Smooth muscle cell (in vitro differentiated cells): ENCODE measurements around the gene SIMC1. TPM values are rescaled to one million over a fixed set of nuclear protein-coding genes. Genes with fewer than 3 reads are reported as not detected.
"Not testable (repeated sequence)": the region's sequence is repeated elsewhere in the genome, so short reads cannot be mapped to it uniquely, and the experiment has no call there.

Experiments used
- DNase-seq: peaks from one replicate; lab custom pipeline; 2025; ENCODE audit not compliant: unreplicated experiment; lab: John Stamatoyannopoulos, UW
- H2AFZ ChIP-seq: fragments of 200-600 bp; sonication (generic); 2 replicates; pipeline ENCODE4 v1.6.0; 2016; ENCODE audit warnings: antibody characterized with exemption, low read depth, mild to moderate bottlenecking
- H3F3A ChIP-seq: fragments of 200-600 bp; sonication (generic); 2 replicates; pipeline ENCODE4 v1.6.0; 2017; ENCODE audit warnings: antibody characterized with exemption, low read depth
- H3K27ac ChIP-seq: fragments of 200-600 bp; sonication (generic); 2 replicates; pipeline ENCODE4 v1.5.1; 2016; ENCODE audit warnings: low read depth, mild to moderate bottlenecking
- H3K27me3 ChIP-seq: fragments of 200-600 bp; sonication (generic); 2 replicates; pipeline ENCODE4 v1.6.1; 2016; ENCODE audit warnings: low read depth, mild to moderate bottlenecking
- H3K36me3 ChIP-seq: fragments of 200-600 bp; sonication (generic); 2 replicates; pipeline ENCODE4 v1.5.1; 2016; ENCODE audit warnings: low read depth
- H3K4me1 ChIP-seq: fragments of 200-600 bp; sonication (generic); 2 replicates; pipeline ENCODE4 v1.5.1; 2016; ENCODE audit warnings: low read depth
- H3K4me2 ChIP-seq: fragments of 200-600 bp; sonication (generic); 2 replicates; pipeline ENCODE4 v1.6.0; 2016; ENCODE audit warnings: mild to moderate bottlenecking
- H3K4me3 ChIP-seq: fragments of 200-600 bp; sonication (generic); 2 replicates; pipeline ENCODE4 v1.5.1; 2016; ENCODE audit warnings: mild to moderate bottlenecking
- H3K79me2 ChIP-seq: fragments of 200-600 bp; sonication (generic); 2 replicates; pipeline ENCODE4 v1.6.0; 2016; ENCODE audit warnings: low read depth, mild to moderate bottlenecking
- H3K9ac ChIP-seq: fragments of 200-600 bp; sonication (generic); 2 replicates; pipeline ENCODE4 v1.6.0; 2016; ENCODE audit warnings: low read depth
- H3K9me3 ChIP-seq: fragments of 200-600 bp; sonication (generic); replicated peaks from 2 replicates; pipeline ENCODE4 v1.5.1; 2016; ENCODE audit warnings: low read depth
- H4K20me1 ChIP-seq: fragments of 200-600 bp; sonication (generic); 2 replicates; pipeline ENCODE4 v1.6.0; 2016; ENCODE audit warnings: low read depth
- WGBS: methylation state at CpG from one replicate; pipeline ENCODE4 v1.1.7; 2016; ENCODE audit warnings: low lambda C conversion rate; 5-methylcytosine and 5-hydroxymethylcytosine counted together
- polyA plus RNA-seq: library from polyadenylated mRNA; unstranded; fragments of >200 nt; fragmentation: Nextera tagmentation; extraction: Ambion mirVana; gene quantifications from 2 replicates; pipeline ENCODE4 v1.2.1, GENCODE V29; 2016
- total RNA-seq: library from RNA; depleted of rRNA; stranded (reverse); fragments of >200 nt; gene quantifications from 2 replicates; pipeline ENCODE4 v1.2.3, GENCODE V29; 2014
- TF ChIP-seq, protein P1 (sequence below): fragments of 200-600 bp; sonication (generic); IDR thresholded peaks from 2 replicates; pipeline ENCODE4 v1.5.1; 2017; ENCODE audit warnings: borderline replicate concordance, mild to moderate bottlenecking, antibody characterized with exemption; ENCODE audit not compliant: insufficient read depth, poor library complexity, severe bottlenecking

SIMC1 gene
- total and polyA plus RNA-seq, 2 experiments from 2014 or later, result 15.3 to 16.3 TPM

DNA sequence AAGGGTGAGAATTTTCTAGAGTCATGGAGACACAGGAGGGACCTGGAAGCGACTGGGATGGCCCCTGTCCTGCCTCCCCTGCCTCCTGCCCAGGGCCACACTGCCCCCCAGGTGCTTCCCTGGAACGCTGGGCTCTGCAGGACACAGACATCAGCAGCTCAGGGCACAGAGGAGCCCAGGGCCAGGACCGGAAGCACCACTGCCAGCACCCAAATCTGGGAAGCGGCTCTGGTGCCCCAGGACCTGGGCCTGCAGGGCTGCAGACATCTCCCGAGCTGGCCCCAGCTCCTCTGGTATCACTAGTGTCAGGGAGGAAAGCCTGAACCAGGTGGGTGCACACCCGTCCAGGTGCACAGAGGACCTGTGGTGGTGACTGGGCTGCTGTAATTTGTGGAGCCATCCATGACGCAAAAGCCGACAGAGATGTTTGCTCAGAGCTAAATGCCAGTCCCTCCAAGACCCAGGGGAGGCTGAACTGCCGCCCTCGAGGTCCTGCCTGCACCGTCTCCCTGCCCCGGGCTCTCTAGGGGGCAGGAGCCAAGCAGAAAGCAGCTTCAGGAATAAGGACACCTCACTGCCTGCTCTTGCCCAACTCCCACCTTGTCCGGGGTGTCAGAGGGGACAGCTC, 46.0 kb upstream of the SIMC1 start:
- H3K9me3 ChIP-seq, result no peaks in the 10 kb centered on the region
- no peak overlapping the region for H3K4me2 ChIP-seq
- no peaks in the 10 kb centered on the region for H4K20me1 ChIP-seq
- no peak overlapping the region for H3K9ac ChIP-seq
- no peak overlapping the region for H3K4me3 ChIP-seq
- no peaks in the 10 kb centered on the region for H3K36me3 ChIP-seq
- H3K79me2 ChIP-seq, result no peaks in the 10 kb centered on the region
- no peaks in the 10 kb centered on the region for H3F3A ChIP-seq
- 86% methylated on average over 13 of the region's 13 CpGs for WGBS
- TF ChIP-seq, protein P1, sequence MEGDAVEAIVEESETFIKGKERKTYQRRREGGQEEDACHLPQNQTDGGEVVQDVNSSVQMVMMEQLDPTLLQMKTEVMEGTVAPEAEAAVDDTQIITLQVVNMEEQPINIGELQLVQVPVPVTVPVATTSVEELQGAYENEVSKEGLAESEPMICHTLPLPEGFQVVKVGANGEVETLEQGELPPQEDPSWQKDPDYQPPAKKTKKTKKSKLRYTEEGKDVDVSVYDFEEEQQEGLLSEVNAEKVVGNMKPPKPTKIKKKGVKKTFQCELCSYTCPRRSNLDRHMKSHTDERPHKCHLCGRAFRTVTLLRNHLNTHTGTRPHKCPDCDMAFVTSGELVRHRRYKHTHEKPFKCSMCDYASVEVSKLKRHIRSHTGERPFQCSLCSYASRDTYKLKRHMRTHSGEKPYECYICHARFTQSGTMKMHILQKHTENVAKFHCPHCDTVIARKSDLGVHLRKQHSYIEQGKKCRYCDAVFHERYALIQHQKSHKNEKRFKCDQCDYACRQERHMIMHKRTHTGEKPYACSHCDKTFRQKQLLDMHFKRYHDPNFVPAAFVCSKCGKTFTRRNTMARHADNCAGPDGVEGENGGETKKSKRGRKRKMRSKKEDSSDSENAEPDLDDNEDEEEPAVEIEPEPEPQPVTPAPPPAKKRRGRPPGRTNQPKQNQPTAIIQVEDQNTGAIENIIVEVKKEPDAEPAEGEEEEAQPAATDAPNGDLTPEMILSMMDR, result no peak
- no peaks in the 10 kb centered on the region for H3K4me1 ChIP-seq
- no peak overlapping the region for H2AFZ ChIP-seq
- peaks cover 5% of the 10 kb centered on the region for H3K27me3 ChIP-seq
- no peak for DNase-seq
- no peak overlapping the region for H3K27ac ChIP-seq

DNA sequence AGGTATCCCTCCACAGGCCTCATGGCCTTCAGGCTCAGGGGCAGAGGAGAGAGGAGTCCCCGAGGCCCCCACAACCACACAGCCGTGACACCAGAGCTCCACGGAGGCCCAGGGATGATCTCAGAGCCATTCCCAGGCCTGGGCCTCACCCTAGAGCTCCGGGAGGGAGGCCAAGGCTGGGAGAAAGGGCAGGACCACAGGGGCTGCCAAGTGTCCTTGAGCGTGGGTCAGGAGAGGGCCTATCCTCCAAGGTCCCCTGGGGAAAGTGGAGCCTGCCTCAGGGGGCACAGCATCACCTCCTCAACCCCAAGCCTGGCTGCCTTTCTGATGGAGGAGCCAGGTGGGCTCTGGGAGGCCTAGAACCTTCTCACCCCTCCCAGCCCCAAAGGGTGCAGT, 45.5 kb upstream of the SIMC1 start:
- H3K9me3 ChIP-seq, H3K4me1 ChIP-seq, H3K36me3 ChIP-seq, H3F3A ChIP-seq, H3K79me2 ChIP-seq, H2AFZ ChIP-seq, H3K27ac ChIP-seq, H4K20me1 ChIP-seq, H3K27me3 ChIP-seq, H3K9ac ChIP-seq, H3K4me2 ChIP-seq, H3K4me3 ChIP-seq, DNase-seq: not testable (repeated sequence)
- 57% methylated on average over 5 of the region's 5 CpGs for WGBS

DNA sequence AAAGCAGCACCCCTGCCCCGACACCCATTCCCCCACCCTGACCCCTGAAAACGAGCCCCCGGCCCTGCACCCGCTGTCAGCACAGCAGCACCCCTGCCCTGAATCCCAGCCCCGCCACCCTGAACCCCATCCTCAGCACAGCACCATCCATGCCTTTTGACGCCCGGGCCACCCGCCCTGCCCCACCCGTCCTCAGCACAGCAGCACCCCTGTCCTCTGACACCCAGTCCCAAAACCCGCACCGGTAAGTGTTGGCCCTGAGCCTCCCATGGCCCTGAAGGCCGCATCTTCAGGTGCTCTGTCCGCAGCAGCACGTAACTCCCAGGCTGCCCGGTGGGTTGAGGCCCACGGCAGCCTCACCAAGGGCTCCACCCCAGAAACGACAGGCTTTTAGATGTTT, 44.6 kb upstream of the SIMC1 start:
- H4K20me1 ChIP-seq, result not testable (repeated sequence)

DNA sequence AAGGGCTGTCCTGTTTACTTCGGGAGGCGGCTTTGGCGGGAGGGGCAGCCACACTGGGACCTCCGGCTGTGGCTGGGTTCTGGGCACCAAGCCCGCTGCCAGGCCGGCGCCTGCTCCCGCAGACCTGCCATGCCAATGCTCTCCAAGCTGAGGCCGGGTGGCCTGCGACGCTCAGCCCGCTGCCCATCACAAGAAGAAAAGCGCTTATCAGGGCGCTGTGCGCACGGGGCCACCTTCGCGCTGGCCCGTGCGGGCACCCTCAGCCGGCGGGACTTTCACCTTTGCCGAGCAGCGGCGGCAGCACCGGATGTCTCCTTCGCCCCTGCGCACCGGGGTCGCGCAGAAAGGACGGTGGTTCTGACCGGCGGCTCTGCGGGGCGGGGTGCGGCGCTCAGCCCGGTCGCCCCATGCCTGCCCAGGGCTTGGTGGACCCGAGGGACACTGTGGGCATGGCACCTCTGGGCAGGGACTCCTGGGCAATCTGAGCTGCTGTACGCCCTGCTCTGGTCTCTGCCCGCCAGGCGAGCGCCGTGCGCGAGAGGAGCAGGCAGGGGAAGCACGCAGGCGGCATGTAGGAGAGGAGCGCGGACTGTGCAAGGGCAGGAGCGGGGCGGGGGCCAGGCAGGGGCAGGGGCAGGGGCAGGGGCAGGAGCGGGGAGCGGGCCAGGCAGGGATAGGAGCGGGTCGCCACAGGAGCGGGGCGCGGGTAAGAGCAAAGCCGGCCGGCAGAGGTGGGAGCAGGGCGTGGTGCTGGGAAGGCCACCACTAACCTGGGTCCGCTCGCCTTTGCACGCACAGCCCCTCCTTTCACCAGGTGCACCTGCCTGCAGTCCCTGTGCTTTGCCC, 43.8 kb upstream of the SIMC1 start:
- H3K27me3 ChIP-seq, H3K27ac ChIP-seq, H3K79me2 ChIP-seq, H3K9ac ChIP-seq, H3K4me1 ChIP-seq, H4K20me1 ChIP-seq, H3K9me3 ChIP-seq, H3K36me3 ChIP-seq, DNase-seq, H2AFZ ChIP-seq, H3F3A ChIP-seq: not testable (repeated sequence)
- H3K4me3 ChIP-seq, result peak overlapping the region; percentile 24
- 12% methylated on average over 39 of the region's 67 CpGs for WGBS
- H3K4me2 ChIP-seq, result peak overlapping the region; percentile 73

More for the DNA sequence above, 44.6 kb upstream of the SIMC1 start:
- DNase-seq, H3K27me3 ChIP-seq, H3K36me3 ChIP-seq, H3K4me3 ChIP-seq, H3K9ac ChIP-seq, H3K27ac ChIP-seq, H2AFZ ChIP-seq, H3K4me2 ChIP-seq, H3F3A ChIP-seq, H3K9me3 ChIP-seq, H3K79me2 ChIP-seq, H3K4me1 ChIP-seq: not testable (repeated sequence)
- WGBS, result 89% methylated on average over 8 of the region's 17 CpGs

DNA sequence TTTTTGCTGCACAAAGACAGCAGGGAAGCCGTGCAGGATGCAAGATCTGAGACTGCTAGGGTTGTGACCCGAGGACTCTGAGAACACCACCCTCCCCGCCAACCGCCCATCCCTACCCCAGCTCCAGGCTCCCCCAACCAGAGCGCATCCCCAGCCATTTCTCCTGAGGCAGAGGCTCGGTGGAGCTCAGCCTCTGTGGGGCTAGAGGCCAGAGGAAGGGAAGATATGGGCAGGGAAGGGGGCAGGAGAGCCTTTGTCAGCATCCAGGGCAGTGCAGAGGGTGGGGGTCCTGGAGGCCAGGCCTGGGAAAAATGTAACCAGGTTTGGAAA, 43.2 kb upstream of the SIMC1 start:
- not testable (repeated sequence) for H3F3A ChIP-seq, H3K9ac ChIP-seq, H3K9me3 ChIP-seq, H3K79me2 ChIP-seq, H3K4me2 ChIP-seq, H2AFZ ChIP-seq, H3K4me3 ChIP-seq, H3K27me3 ChIP-seq, H4K20me1 ChIP-seq, H3K4me1 ChIP-seq, H3K36me3 ChIP-seq, H3K27ac ChIP-seq, DNase-seq
- 47% methylated on average over 5 of the region's 6 CpGs for WGBS

DNA sequence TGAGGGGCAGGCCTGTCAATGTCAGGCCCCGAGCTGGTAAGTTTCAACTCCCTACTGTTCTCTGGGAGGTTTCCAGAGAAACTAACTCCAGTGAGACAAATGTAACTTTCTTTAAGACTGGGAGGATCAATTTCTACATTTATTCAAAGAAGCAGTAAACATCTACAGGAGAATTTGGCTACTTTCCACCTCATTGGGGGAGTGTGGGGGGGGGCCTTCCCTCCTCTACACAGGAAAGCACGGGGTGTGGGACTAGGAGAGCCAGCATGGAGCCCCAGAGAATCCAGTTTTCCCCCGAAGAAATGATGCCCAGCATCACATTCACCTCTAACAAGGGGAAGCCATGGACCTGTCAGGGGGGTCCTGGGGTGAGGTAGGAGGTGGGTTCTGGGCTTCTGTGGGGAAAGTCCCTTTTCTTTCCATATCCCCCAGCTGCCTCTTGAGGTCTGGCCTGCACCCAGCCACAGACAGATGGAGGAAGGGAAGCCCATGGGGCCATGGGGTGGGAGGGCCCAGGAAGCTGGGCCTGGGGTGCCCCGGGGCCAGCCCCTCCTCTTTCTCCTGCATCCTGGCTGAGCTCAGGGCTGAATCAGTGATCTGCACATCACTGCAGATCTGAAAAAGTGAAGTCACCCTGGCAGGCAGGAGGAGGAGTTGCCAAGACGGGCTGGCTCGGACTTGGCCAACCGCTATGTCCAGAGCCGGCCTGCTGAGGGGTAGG, 42.6 kb upstream of the SIMC1 start:
- not testable (repeated sequence) for H3K9me3 ChIP-seq

DNA sequence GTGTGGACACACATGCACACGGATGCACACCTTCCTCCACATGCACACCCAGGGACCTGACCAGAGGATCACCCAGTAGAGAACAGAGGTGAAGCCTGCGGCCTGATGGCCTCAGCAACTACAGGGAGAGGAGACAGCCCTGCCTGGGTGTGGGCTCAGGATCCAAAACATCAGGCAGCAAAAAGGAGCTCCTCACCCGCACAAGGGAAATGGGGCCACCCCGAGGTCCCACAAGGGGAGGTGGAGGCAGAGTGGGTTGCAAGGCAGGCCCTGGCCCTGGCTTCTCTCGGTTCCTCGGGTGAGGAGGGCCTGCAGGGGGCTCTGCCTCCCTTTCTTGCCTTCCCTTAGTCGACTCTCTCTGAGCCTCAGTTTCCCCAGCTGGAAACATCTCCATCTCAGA, 41.4 kb upstream of the SIMC1 start:
- H3K4me1 ChIP-seq, H3K9me3 ChIP-seq, H3K27me3 ChIP-seq, H3K27ac ChIP-seq, H2AFZ ChIP-seq, H3K79me2 ChIP-seq, H4K20me1 ChIP-seq, H3F3A ChIP-seq, H3K9ac ChIP-seq, DNase-seq, H3K36me3 ChIP-seq, H3K4me3 ChIP-seq, H3K4me2 ChIP-seq: not testable (repeated sequence)
- 86% methylated on average over 7 of the region's 7 CpGs for WGBS

More for the DNA sequence above, 42.6 kb upstream of the SIMC1 start:
- not testable (repeated sequence) for H3K36me3 ChIP-seq, H3K4me3 ChIP-seq, H3K79me2 ChIP-seq, H2AFZ ChIP-seq, H3K4me1 ChIP-seq, H3K27ac ChIP-seq, H3K9ac ChIP-seq, H4K20me1 ChIP-seq, DNase-seq, H3K4me2 ChIP-seq, H3K27me3 ChIP-seq, H3F3A ChIP-seq
- WGBS, result 67% methylated on average over 7 of the region's 8 CpGs
